Smooth muscle cell (in vitro differentiated cells): ENCODE results near the gene OARD1. TPM values are rescaled to one million over a fixed set of nuclear protein-coding genes. Genes with fewer than 3 reads are reported as not detected.

Experiments used
- DNase-seq: peaks from one replicate; lab custom pipeline; 2025; ENCODE audit not compliant: unreplicated experiment; lab: John Stamatoyannopoulos, UW
- H2AFZ ChIP-seq: fragments of 200-600 bp; sonication (generic); 2 replicates; pipeline ENCODE4 v1.6.0; 2016; ENCODE audit warnings: antibody characterized with exemption, low read depth, mild to moderate bottlenecking
- H3F3A ChIP-seq: fragments of 200-600 bp; sonication (generic); 2 replicates; pipeline ENCODE4 v1.6.0; 2017; ENCODE audit warnings: antibody characterized with exemption, low read depth
- H3K27ac ChIP-seq: fragments of 200-600 bp; sonication (generic); 2 replicates; pipeline ENCODE4 v1.5.1; 2016; ENCODE audit warnings: low read depth, mild to moderate bottlenecking
- H3K27me3 ChIP-seq: fragments of 200-600 bp; sonication (generic); 2 replicates; pipeline ENCODE4 v1.6.1; 2016; ENCODE audit warnings: low read depth, mild to moderate bottlenecking
- H3K36me3 ChIP-seq: fragments of 200-600 bp; sonication (generic); 2 replicates; pipeline ENCODE4 v1.5.1; 2016; ENCODE audit warnings: low read depth
- H3K4me1 ChIP-seq: fragments of 200-600 bp; sonication (generic); 2 replicates; pipeline ENCODE4 v1.5.1; 2016; ENCODE audit warnings: low read depth
- H3K4me2 ChIP-seq: fragments of 200-600 bp; sonication (generic); 2 replicates; pipeline ENCODE4 v1.6.0; 2016; ENCODE audit warnings: mild to moderate bottlenecking
- H3K4me3 ChIP-seq: fragments of 200-600 bp; sonication (generic); 2 replicates; pipeline ENCODE4 v1.5.1; 2016; ENCODE audit warnings: mild to moderate bottlenecking
- H3K79me2 ChIP-seq: fragments of 200-600 bp; sonication (generic); 2 replicates; pipeline ENCODE4 v1.6.0; 2016; ENCODE audit warnings: low read depth, mild to moderate bottlenecking
- H3K9ac ChIP-seq: fragments of 200-600 bp; sonication (generic); 2 replicates; pipeline ENCODE4 v1.6.0; 2016; ENCODE audit warnings: low read depth
- H3K9me3 ChIP-seq: fragments of 200-600 bp; sonication (generic); replicated peaks from 2 replicates; pipeline ENCODE4 v1.5.1; 2016; ENCODE audit warnings: low read depth
- H4K20me1 ChIP-seq: fragments of 200-600 bp; sonication (generic); 2 replicates; pipeline ENCODE4 v1.6.0; 2016; ENCODE audit warnings: low read depth
- CTCF ChIP-seq: fragments of 200-600 bp; sonication (generic); IDR thresholded peaks from 2 replicates; pipeline ENCODE4 v1.5.1; 2017; ENCODE audit warnings: borderline replicate concordance, mild to moderate bottlenecking, antibody characterized with exemption; ENCODE audit not compliant: insufficient read depth, poor library complexity, severe bottlenecking
- WGBS: methylation state at CpG from one replicate; pipeline ENCODE4 v1.1.7; 2016; ENCODE audit warnings: low lambda C conversion rate; 5-methylcytosine and 5-hydroxymethylcytosine counted together
- polyA plus RNA-seq: library from polyadenylated mRNA; unstranded; fragments of >200 nt; fragmentation: Nextera tagmentation; extraction: Ambion mirVana; gene quantifications from 2 replicates; pipeline ENCODE4 v1.2.1, GENCODE V29; 2016
- total RNA-seq: library from RNA; depleted of rRNA; stranded (reverse); fragments of >200 nt; gene quantifications from 2 replicates; pipeline ENCODE4 v1.2.3, GENCODE V29; 2014

The OARD1 gene
- total and polyA plus RNA-seq, 2 experiments from 2014 or later: 15.0 to 21.2 TPM

DNA sequence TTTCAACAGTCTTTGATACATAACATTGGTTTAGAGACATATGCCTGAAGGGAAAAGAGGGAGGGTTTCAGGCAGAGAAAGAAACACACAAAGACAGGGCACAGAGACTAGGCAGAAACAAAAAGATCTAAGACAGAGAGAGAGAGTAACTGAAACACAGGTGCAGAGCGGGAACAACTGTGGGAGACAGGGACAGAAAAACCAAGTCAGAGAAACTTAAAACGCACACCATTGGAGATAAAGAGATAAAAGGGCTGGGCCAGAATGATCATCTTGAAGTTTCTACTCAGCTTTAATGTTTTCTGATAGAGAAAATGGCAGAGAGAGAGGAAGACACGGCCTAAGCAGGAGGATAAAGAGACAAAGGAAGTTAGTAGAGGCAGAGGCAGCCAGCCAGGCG lies 44.9 kb downstream of the OARD1 start:
- H3K9me3 ChIP-seq: no peaks in the 10 kb centered on the region
- peaks cover 19% of the 10 kb centered on the region for H3K4me1 ChIP-seq
- no peak overlapping the region for H3K27ac ChIP-seq
- peak overlapping the region; percentile 87 for H3K4me2 ChIP-seq
- no peaks in the 10 kb centered on the region for H3F3A ChIP-seq
- no peaks in the 10 kb centered on the region for H4K20me1 ChIP-seq
- peak overlapping the region; percentile 88 for H2AFZ ChIP-seq
- no peak overlapping the region for H3K9ac ChIP-seq
- no peaks in the 10 kb centered on the region for H3K79me2 ChIP-seq
- DNase-seq: no peak
- WGBS: 28% methylated on average over 3 of the region's 4 CpGs
- no peaks in the 10 kb centered on the region for H3K27me3 ChIP-seq
- TF ChIP-seq CTCF: no peak
- peak overlapping the region; percentile 50 for H3K4me3 ChIP-seq
- H3K36me3 ChIP-seq: no peaks in the 10 kb centered on the region

DNA sequence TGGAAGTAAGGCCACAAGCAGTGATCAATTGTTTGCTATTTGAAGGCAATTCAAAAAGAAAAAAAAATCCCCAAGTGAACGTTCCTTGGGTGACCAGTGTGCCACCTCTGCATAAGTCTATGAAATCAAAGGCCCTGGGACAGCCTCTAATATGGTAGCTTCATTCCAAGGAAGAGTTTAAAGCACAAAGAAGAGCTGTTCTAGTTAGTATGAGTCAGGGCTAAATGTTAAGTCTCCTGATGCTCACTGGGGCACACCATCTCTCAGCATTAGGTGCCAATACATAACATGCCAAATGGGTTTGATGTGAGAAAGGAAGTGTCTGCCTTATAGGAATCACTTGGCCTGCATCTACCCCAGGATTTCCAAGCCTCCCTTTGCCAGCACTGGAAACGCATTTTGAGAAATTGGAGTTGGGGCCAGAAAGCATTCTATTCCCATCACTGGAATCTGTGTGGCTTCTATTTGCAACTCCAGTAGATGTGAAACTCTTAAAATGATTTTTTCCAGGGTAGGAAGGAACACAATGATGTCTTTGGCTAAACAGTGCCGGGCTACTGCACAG lies 46.1 kb downstream of the OARD1 start:
- no peaks in the 10 kb centered on the region for H3K36me3 ChIP-seq
- no peak for TF ChIP-seq CTCF
- H3F3A ChIP-seq: peaks cover 5% of the 10 kb centered on the region
- no peak for DNase-seq
- H2AFZ ChIP-seq: no peak overlapping the region
- no peak overlapping the region for H3K4me3 ChIP-seq
- H3K9me3 ChIP-seq: no peaks in the 10 kb centered on the region
- 95% methylated on average over 3 of the region's 3 CpGs for WGBS
- no peak overlapping the region for H3K9ac ChIP-seq
- H3K79me2 ChIP-seq: no peaks in the 10 kb centered on the region
- H4K20me1 ChIP-seq: no peaks in the 10 kb centered on the region
- no peaks in the 10 kb centered on the region for H3K27me3 ChIP-seq
- no peak overlapping the region for H3K27ac ChIP-seq
- no peak overlapping the region for H3K4me2 ChIP-seq
- peaks cover 19% of the 10 kb centered on the region for H3K4me1 ChIP-seq

GRCh38 chr6:41023114-41023513 lies 49.0 kb downstream of the OARD1 start:
- Histone ChIP-seq H3K27ac (no peak overlapping the region), H3K36me3 (no peaks in the 10 kb centered on the region), H3K9ac (no peak overlapping the region), H3K27me3 (no peaks in the 10 kb centered on the region), H3K4me2 (no peak overlapping the region), H3K79me2 (no peaks in the 10 kb centered on the region), H3K4me3 (no peak overlapping the region), H4K20me1 (no peaks in the 10 kb centered on the region), H3F3A (peaks cover 5% of the 10 kb centered on the region), H2AFZ (no peak overlapping the region), H3K4me1 (peaks cover 12% of the 10 kb centered on the region), H3K9me3 (no peaks in the 10 kb centered on the region)
- no peak for DNase-seq
- 97% methylated on average over 3 of the region's 3 CpGs for WGBS
- no peak for TF ChIP-seq CTCF

DNA sequence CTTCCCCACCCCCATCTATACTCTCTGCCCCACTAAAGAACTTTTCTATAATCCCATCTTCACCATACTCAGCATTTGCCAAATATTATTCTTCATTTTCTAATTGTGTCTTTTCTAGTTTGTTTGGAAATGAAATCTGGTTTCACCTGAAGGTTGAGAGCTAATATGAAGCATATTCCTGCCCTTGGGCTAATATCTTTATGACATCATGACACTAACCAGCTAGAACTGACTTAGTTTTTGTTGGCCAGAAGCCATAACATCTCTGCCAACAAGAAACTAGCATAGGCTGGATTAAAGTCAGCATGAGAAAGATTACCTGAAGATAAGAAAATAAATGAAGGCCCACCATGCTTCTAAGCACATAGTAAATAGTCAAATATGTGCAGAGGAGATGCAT lies 49.9 kb downstream of the OARD1 start:
- no peaks in the 10 kb centered on the region for H3K9me3 ChIP-seq
- peaks cover 9% of the 10 kb centered on the region for H3K4me1 ChIP-seq
- no peaks in the 10 kb centered on the region for H4K20me1 ChIP-seq
- peak overlapping the region; percentile 14 for H3K4me2 ChIP-seq
- H3K36me3 ChIP-seq: no peaks in the 10 kb centered on the region
- H3K27me3 ChIP-seq: no peaks in the 10 kb centered on the region
- no peak overlapping the region for H3K9ac ChIP-seq
- H3K27ac ChIP-seq: peak overlapping the region; percentile 42
- no peaks in the 10 kb centered on the region for H3K79me2 ChIP-seq
- DNase-seq: no peak
- no peak overlapping the region for H3K4me3 ChIP-seq
- no peak for TF ChIP-seq CTCF
- no peak overlapping the region for H2AFZ ChIP-seq
- peaks cover 5% of the 10 kb centered on the region for H3F3A ChIP-seq
